Endothelial cell of umbilical vein (primary cell): ENCODE measurements around the gene HBS1L. TPM values are rescaled to one million over a fixed set of nuclear protein-coding genes. Genes with fewer than 3 reads are reported as not detected.

Source experiments
- BruUV-seq: library from RNA; stranded (reverse); fragments of 400-500 nt; replicated peaks from 2 replicates; lab custom pipeline; 2021; lab: Mats Ljungman, UMichigan
- CTCF ChIA-PET: fragments of 300-600, 350-600 bp; sonication (Branson Sonifier 250); formaldehyde crosslinking; loops from one replicate; lab custom pipeline; 2021; ENCODE audit warnings: antibody characterized with exemption, inconsistent platforms; lab: Charles Lee
- POLR2A ChIA-PET: fragments of 300-600, 350-600 bp; sonication (Branson Sonifier 250); formaldehyde crosslinking; loops from one replicate; lab custom pipeline; 2021; ENCODE audit warnings: antibody characterized with exemption, inconsistent platforms; lab: Charles Lee
- DNase-seq: peaks from one replicate; pipeline ENCODE4 v3.0.0-alpha.2; 2011; ENCODE audit warnings: low read depth, low spot score
- FAIRE-seq: peaks from 2 replicates; lab custom pipeline; 2011; peaks lifted over from hg19 to GRCh38; lab: Jason Lieb, UNC
- H2AFZ ChIP-seq: 2 replicates; pipeline ENCODE4 v1.6.0; 2012; ENCODE audit warnings: low read depth, low read length, control low read depth, inconsistent platforms
- H3K27ac ChIP-seq: 2 replicates; pipeline ENCODE4 v1.5.1; 2011; ENCODE audit warnings: low read depth, mild to moderate bottlenecking, control low read depth, low read length, moderate library complexity; ENCODE audit not compliant: insufficient read depth
- H3K27me3 ChIP-seq, 2 experiments: 2 replicates each; pipeline versions ENCODE4 v1.6.0 to v1.6.1; 2011; ENCODE audit warnings: low read length in 2 of 2, mixed read lengths in 1 of 2; ENCODE audit not compliant: control insufficient read depth in 2 of 2, insufficient read depth in 2 of 2
- H3K36me3 ChIP-seq, 2 experiments: 2 replicates in 1 of 2; 3 replicates in 1 of 2; pipeline ENCODE4 v1.5.1; 2011; ENCODE audit warnings: low read length in 2 of 2, mild to moderate bottlenecking in 1 of 2, moderate library complexity in 1 of 2; ENCODE audit not compliant: control insufficient read depth in 2 of 2, insufficient read depth in 2 of 2; ENCODE audit errors: extremely low read depth in 1 of 2
- H3K4me1 ChIP-seq: 3 replicates; pipeline ENCODE4 v1.5.1; 2011; ENCODE audit warnings: mild to moderate bottlenecking, low read length; ENCODE audit not compliant: control insufficient read depth, insufficient read depth; ENCODE audit errors: extremely low read depth
- H3K4me2 ChIP-seq: 2 replicates; pipeline ENCODE4 v1.6.1; 2011; ENCODE audit warnings: low read length, control low read depth, mixed read lengths; ENCODE audit not compliant: insufficient read depth
- H3K4me3 ChIP-seq, 3 experiments: fragments of 200-600 bp in 1 of 3; sonication (generic), shearing (Covaris generic) in 1 of 3; replicated peaks in 1 of 3; 2 replicates each; pipeline ENCODE4 v1.5.1; 2011 to 2016; ENCODE audit warnings: control low read depth in 3 of 3, low read length in 3 of 3, mild to moderate bottlenecking in 2 of 3, inconsistent platforms in 1 of 3, low read depth in 1 of 3, moderate library complexity in 1 of 3; ENCODE audit not compliant: insufficient read depth in 1 of 3
- H3K79me2 ChIP-seq: 2 replicates; pipeline ENCODE4 v1.6.0; 2012; ENCODE audit warnings: low read length, inconsistent platforms; ENCODE audit not compliant: control insufficient read depth, insufficient read depth
- H3K9ac ChIP-seq: replicated peaks from 2 replicates; pipeline ENCODE3; 2011; ENCODE audit warnings: low read length, control low read depth; ENCODE audit not compliant: insufficient read depth; ENCODE audit errors: extremely low read depth
- H3K9me1 ChIP-seq: replicated peaks from 3 replicates; pipeline ENCODE4 v1.6.0; 2011; ENCODE audit warnings: mild to moderate bottlenecking, low read length; ENCODE audit not compliant: control insufficient read depth, insufficient read depth; ENCODE audit errors: extremely low read depth
- H3K9me3 ChIP-seq: replicated peaks from 2 replicates; pipeline ENCODE4 v1.5.1; 2012; ENCODE audit warnings: low read length, inconsistent platforms; ENCODE audit not compliant: control insufficient read depth, insufficient read depth
- H4K20me1 ChIP-seq: replicated peaks from 2 replicates; pipeline ENCODE3; 2011; ENCODE audit warnings: mild to moderate bottlenecking, low read length; ENCODE audit not compliant: control insufficient read depth, insufficient read depth; ENCODE audit errors: extremely low read depth
- FOS ChIP-seq: IDR thresholded peaks from 2 replicates; pipeline ENCODE4 v1.6.1; 2011; ENCODE audit warnings: mild to moderate bottlenecking, low read length, moderate library complexity, borderline replicate concordance; ENCODE audit not compliant: insufficient read depth
- MAX ChIP-seq: IDR thresholded peaks from 2 replicates; pipeline ENCODE4 v1.6.1; 2011; ENCODE audit not compliant: insufficient read depth, insufficient read length
- dilution Hi-C: fragments of 300-500 bp; cut with MboI; formaldehyde crosslinking; loops from one replicate; pipeline ENCODE4 v1.15.0; 2019; ENCODE audit warnings: low sequenced_read_pairs; ENCODE audit not compliant: extremely low pct_ligation_motif_present
- intact Hi-C: fragments of 100-400 bp; cut with micrococcal nuclease; formaldehyde crosslinking; loops from one replicate; pipeline ENCODE4 v1.10.0; 2022
- polyA plus RNA-seq, 4 experiments: library from polyadenylated mRNA; depleted of rRNA in 3 of 4; stranded (reverse) in 3 of 4; unstranded in 1 of 4; fragments of >200 nt; gene quantifications; 2 replicates each; pipeline versions ENCODE4 v1.2.1 to v1.2.3, GENCODE V29; 2011 to 2012; ENCODE audit warnings: missing spikeins in 1 of 4
- total RNA-seq: library from RNA; stranded (reverse); gene quantifications from 2 replicates; pipeline ENCODE4 v1.2.3, GENCODE V29; 2021

HBS1L gene
- total and polyA plus RNA-seq, 2 donors (not counting 3 experiments of a cell fraction or from before 2014, with no cell fraction given), result 23.7 to 74.6 TPM

- ChIA-PET POLR2A (no interaction called here), CTCF (interaction anchor here (0.8 to 0.9 kb wide), 2 partner anchors 114 to 781 kb away, joined by 3 read pairs; no protein-coding TSS in a partner anchor)
- Histone ChIP-seq H3K9ac (no peak overlapping the region), H3K9me1 (no peaks in the 10 kb centered on the region), H3K9me3 (no peaks in the 10 kb centered on the region), H4K20me1 (no peaks in the 10 kb centered on the region), H3K27ac (no peak overlapping the region), H3K79me2 (no peaks in the 10 kb centered on the region), H3K4me2 (no peak overlapping the region), H2AFZ (no peak overlapping the region), H3K27me3 (no peaks in the 10 kb centered on the region), H3K4me3 (no peak overlapping the region), H3K36me3 (no peaks in the 10 kb centered on the region), H3K4me1 (no peaks in the 10 kb centered on the region)
- no peak for FAIRE-seq
- no TSS peak for BruUV-seq
- intact Hi-C loops (no loop called here), dilution Hi-C loops (no loop called here)
- DNase-seq, result no peak
- no peak for TF ChIP-seq FOS
These were observed 117.7 kb downstream of the HBS1L start for GRCh38 chr6:134936931-134937330.

- no peak overlapping the region for H3K4me2 ChIP-seq
- intact Hi-C loops, result no loop called here
These were observed 118.1 kb downstream of the HBS1L start for GRCh38 chr6:134936476-134936875.

More at GRCh38 chr6:134936476-134936875, 118.1 kb downstream of the HBS1L start:
- FAIRE-seq (no peak), DNase-seq (no peak)
- ChIA-PET CTCF (interaction anchor here (0.9 kb wide), 1 partner anchor 114 kb away, joined by 3 read pairs; no protein-coding TSS in a partner anchor), POLR2A (no interaction called here)
- no peaks in the 10 kb centered on the region for H4K20me1 ChIP-seq
- no peak overlapping the region for H3K27ac ChIP-seq
- BruUV-seq, result no TSS peak
- H3K4me1 ChIP-seq, result no peaks in the 10 kb centered on the region
- dilution Hi-C loops, result no loop called here
- no peak overlapping the region for H3K4me3 ChIP-seq
- no peaks in the 10 kb centered on the region for H3K79me2 ChIP-seq
- no peaks in the 10 kb centered on the region for H3K9me3 ChIP-seq
- TF ChIP-seq MAX, result no peak
- H3K9me1 ChIP-seq, result no peaks in the 10 kb centered on the region
- H3K27me3 ChIP-seq, result no peaks in the 10 kb centered on the region
- H3K9ac ChIP-seq, result no peak overlapping the region
- no peaks in the 10 kb centered on the region for H3K36me3 ChIP-seq
- no peak overlapping the region for H2AFZ ChIP-seq
